GM19438 (cell line): ENCODE measurements around the gene OLFM1.
"Not testable (repeated sequence)": the region's sequence is repeated elsewhere in the genome, so short reads cannot be mapped to it uniquely, and the experiment has no call there.

Experiments used
- ATAC-seq: cut with Tn5 transposase; IDR thresholded peaks from one replicate; pipeline ENCODE4 v1.9.1; 2021; ENCODE audit warnings: low read depth; ENCODE audit not compliant: unreplicated experiment

The OLFM1 gene

GRCh38 chr9:135147474-135147805 lies 60.0 kb downstream of the OLFM1 start:
- ATAC-seq = no peak

GRCh38 chr9:135147938-135148337 lies 60.5 kb downstream of the OLFM1 start:
- no peak for ATAC-seq

GRCh38 chr9:135148386-135148785 lies 60.9 kb downstream of the OLFM1 start:
- ATAC-seq = no peak

- ATAC-seq = not testable (repeated sequence)
Observed at GRCh38 chr9:135149901-135150300, 62.4 kb downstream of the OLFM1 start.

- no peak for ATAC-seq
Observed at GRCh38 chr9:135150981-135151380, 63.5 kb downstream of the OLFM1 start.

- ATAC-seq = no peak
Observed at GRCh38 chr9:135151757-135152613, 64.5 kb downstream of the OLFM1 start.

- no peak for ATAC-seq
Observed at GRCh38 chr9:135152614-135153334, 65.3 kb downstream of the OLFM1 start.

GRCh38 chr9:135154050-135154615 lies 66.7 kb downstream of the OLFM1 start:
- ATAC-seq = no peak

GRCh38 chr9:135155396-135155795 lies 67.9 kb downstream of the OLFM1 start:
- ATAC-seq = no peak

- ATAC-seq = no peak
Observed at GRCh38 chr9:135156525-135157510, 69.3 kb downstream of the OLFM1 start.

- no peak for ATAC-seq
Observed at GRCh38 chr9:135157856-135158563, 70.5 kb downstream of the OLFM1 start.

- no peak for ATAC-seq
Observed at GRCh38 chr9:135158564-135158937, 71.1 kb downstream of the OLFM1 start.

- ATAC-seq = no peak
Observed at GRCh38 chr9:135159801-135160200, 72.3 kb downstream of the OLFM1 start.

GRCh38 chr9:135160862-135161261 lies 73.4 kb downstream of the OLFM1 start:
- ATAC-seq = no peak

GRCh38 chr9:135162599-135162998 lies 75.1 kb downstream of the OLFM1 start:
- not testable (repeated sequence) for ATAC-seq

- no peak for ATAC-seq
Observed at GRCh38 chr9:135163023-135163780, 75.7 kb downstream of the OLFM1 start.

GRCh38 chr9:135164036-135164435 lies 76.6 kb downstream of the OLFM1 start:
- ATAC-seq = no peak

GRCh38 chr9:135165003-135165711 lies 77.7 kb downstream of the OLFM1 start:
- no peak for ATAC-seq
